ENCODE measurements around the gene DCC.

GRCh38 chr18:52408800-52409302 lies 68.9 kb downstream of the DCC start:
- TF ChIP-seq CTCF (conservative IDR thresholded peaks at IDR 0.05 in 1 of 2, IDR thresholded peaks at IDR 0.05 in 1 of 2; ENCODE audit: low read depth in 1 of 2, low read length in 2 of 2) (no peak), EZH2 (IDR thresholded peaks at IDR 0.05; ENCODE audit: low read length, missing control alignments) (no peak)

Measured in fibroblast of lung (primary cell).